PC-9 (cell line): ENCODE measurements around the gene GDF7. TPM values are rescaled to one million over a fixed set of nuclear protein-coding genes. Genes with fewer than 3 reads are reported as not detected.

Experiments used
- BruUV-seq: library from RNA; stranded (reverse); fragments of 400-500 nt; replicated peaks from 2 replicates; lab custom pipeline; 2021; lab: Mats Ljungman, UMichigan
- CTCF ChIA-PET: fragments of 300-600 bp; sonication (Branson Sonifier 250); formaldehyde crosslinking; loops from one replicate; lab custom pipeline; 2022; ENCODE audit warnings: antibody characterized with exemption; lab: Charles Lee
- POLR2A ChIA-PET: fragments of 300-600 bp; sonication (Branson Sonifier 250); formaldehyde crosslinking; loops from one replicate; lab custom pipeline; 2022; ENCODE audit warnings: antibody characterized with exemption; ENCODE audit not compliant: unreplicated experiment; lab: Charles Lee
- DNase-seq, 2 experiments: peaks; one replicate each; pipeline versions ENCODE4 v3.0.0 to v3.0.0-alpha.2; 2015 to 2022; ENCODE audit warnings: mixed read lengths in 1 of 2
- H2AFZ ChIP-seq: fragments of 200-600 bp; sonication (generic); 2 replicates; pipeline ENCODE4 v1.8.1; 2017; ENCODE audit warnings: antibody characterized with exemption
- H3F3A ChIP-seq: fragments of 200-600 bp; sonication (generic); 2 replicates; pipeline ENCODE4 v1.8.1; 2017; ENCODE audit warnings: antibody characterized with exemption, mild to moderate bottlenecking, low read depth; ENCODE audit not compliant: insufficient read depth
- H3K27ac ChIP-seq: fragments of 200-600 bp; sonication (generic); 2 replicates; pipeline ENCODE4 v1.6.1; 2016; ENCODE audit warnings: mixed run types
- H3K27me3 ChIP-seq: fragments of 200-600 bp; sonication (generic); 2 replicates; pipeline ENCODE4 v1.6.1; 2016; ENCODE audit warnings: low read depth, mixed run types; ENCODE audit not compliant: insufficient read depth
- H3K36me3 ChIP-seq: fragments of 200-600 bp; sonication (generic); 2 replicates; pipeline ENCODE4 v1.6.1; 2016; ENCODE audit warnings: low read depth, mixed run types
- H3K4me1 ChIP-seq: fragments of 200-600 bp; sonication (generic); replicated peaks from 2 replicates; pipeline ENCODE4 v1.6.1; 2016; ENCODE audit warnings: mixed run types; ENCODE audit not compliant: insufficient read depth
- H3K4me2 ChIP-seq: fragments of 200-600 bp; sonication (generic); 2 replicates; pipeline ENCODE4 v1.6.1; 2017; ENCODE audit warnings: mixed run types
- H3K4me3 ChIP-seq: fragments of 200-600 bp; sonication (generic); 2 replicates; pipeline ENCODE4 v1.6.1; 2016; ENCODE audit warnings: mixed run types
- H3K79me2 ChIP-seq: fragments of 200-600 bp; sonication (generic); 2 replicates; pipeline ENCODE4 v1.6.1; 2017; ENCODE audit warnings: low read depth, mixed run types
- H3K9me2 ChIP-seq: fragments of 200-600 bp; sonication (generic); 2 replicates; pipeline ENCODE4 v1.8.1; 2017; ENCODE audit warnings: mild to moderate bottlenecking; ENCODE audit not compliant: insufficient read depth
- H3K9me3 ChIP-seq: fragments of 200-600 bp; sonication (generic); 2 replicates; pipeline ENCODE4 v1.8.1; 2016; ENCODE audit warnings: low read depth; ENCODE audit not compliant: insufficient read depth
- H4K20me1 ChIP-seq: fragments of 200-600 bp; sonication (generic); 2 replicates; pipeline ENCODE4 v1.8.1; 2017; ENCODE audit not compliant: insufficient read depth
- EZH2 ChIP-seq: fragments of 200-600 bp; sonication (generic); IDR thresholded peaks from 2 replicates; pipeline ENCODE4 v1.8.0; 2017; ENCODE audit warnings: antibody characterized with exemption, low read depth
- intact Hi-C: fragments of 100-400 bp; cut with micrococcal nuclease; formaldehyde crosslinking; loops from one replicate; pipeline ENCODE4 v1.10.0; 2022; ENCODE audit not compliant: unreplicated experiment
- total RNA-seq: library from RNA; stranded (reverse); gene quantifications from 2 replicates; pipeline ENCODE4 v1.2.3, GENCODE V29; 2021
- TF ChIP-seq, protein P1 (sequence below): fragments of 200-600 bp; sonication (generic); conservative IDR thresholded peaks from 2 replicates; pipeline ENCODE4 v1.6.1; 2017; ENCODE audit warnings: mixed run types, antibody characterized with exemption, mild to moderate bottlenecking, moderate library complexity

The GDF7 gene
- total RNA-seq, 1 experiment from 2014 or later: 0.04 TPM

DNA sequence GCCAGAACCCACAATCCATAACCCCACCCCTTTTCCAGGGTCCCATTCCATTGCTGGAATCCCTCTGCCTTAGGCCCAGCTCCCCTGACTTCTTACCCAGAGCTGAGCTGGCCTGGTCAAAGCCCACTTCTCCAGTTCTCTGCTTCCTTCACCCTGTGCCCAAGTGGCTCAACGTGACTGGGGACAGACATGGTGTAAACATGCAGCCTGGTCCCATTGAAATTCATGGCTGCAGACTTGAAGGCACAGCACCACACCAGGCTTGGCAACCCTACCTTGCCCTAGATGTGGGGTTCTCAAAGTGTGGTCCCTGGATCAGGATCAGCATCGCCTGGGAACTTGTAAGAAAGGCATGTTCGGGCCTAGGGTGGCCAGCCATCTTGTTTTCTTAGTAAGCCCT is 19.7 kb upstream of the GDF7 start:
- no peaks in the 10 kb centered on the region for H3K27me3 ChIP-seq
- H3K79me2 ChIP-seq: no peaks in the 10 kb centered on the region
- H3K4me1 ChIP-seq: peaks cover 12% of the 10 kb centered on the region
- ChIA-PET POLR2A (no interaction called here), CTCF (interaction anchor here (0.6 kb wide), 1 partner anchor 748 kb away, joined by 3 read pairs; no protein-coding TSS in a partner anchor)
- no TSS peak for BruUV-seq
- no peaks in the 10 kb centered on the region for H3K9me2 ChIP-seq
- no peaks in the 10 kb centered on the region for H3F3A ChIP-seq
- DNase-seq: no peak
- intact Hi-C loops: loop anchor here (10.0 kb wide), 1 partner anchor 542 kb away; no protein-coding TSS in a partner anchor
- TF ChIP-seq, protein P1, sequence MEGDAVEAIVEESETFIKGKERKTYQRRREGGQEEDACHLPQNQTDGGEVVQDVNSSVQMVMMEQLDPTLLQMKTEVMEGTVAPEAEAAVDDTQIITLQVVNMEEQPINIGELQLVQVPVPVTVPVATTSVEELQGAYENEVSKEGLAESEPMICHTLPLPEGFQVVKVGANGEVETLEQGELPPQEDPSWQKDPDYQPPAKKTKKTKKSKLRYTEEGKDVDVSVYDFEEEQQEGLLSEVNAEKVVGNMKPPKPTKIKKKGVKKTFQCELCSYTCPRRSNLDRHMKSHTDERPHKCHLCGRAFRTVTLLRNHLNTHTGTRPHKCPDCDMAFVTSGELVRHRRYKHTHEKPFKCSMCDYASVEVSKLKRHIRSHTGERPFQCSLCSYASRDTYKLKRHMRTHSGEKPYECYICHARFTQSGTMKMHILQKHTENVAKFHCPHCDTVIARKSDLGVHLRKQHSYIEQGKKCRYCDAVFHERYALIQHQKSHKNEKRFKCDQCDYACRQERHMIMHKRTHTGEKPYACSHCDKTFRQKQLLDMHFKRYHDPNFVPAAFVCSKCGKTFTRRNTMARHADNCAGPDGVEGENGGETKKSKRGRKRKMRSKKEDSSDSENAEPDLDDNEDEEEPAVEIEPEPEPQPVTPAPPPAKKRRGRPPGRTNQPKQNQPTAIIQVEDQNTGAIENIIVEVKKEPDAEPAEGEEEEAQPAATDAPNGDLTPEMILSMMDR: no peak
- TF ChIP-seq EZH2: no peak
- no peak overlapping the region for H3K4me3 ChIP-seq
- H3K4me2 ChIP-seq: no peak overlapping the region
- H2AFZ ChIP-seq: no peak overlapping the region
- no peak overlapping the region for H3K27ac ChIP-seq
- H3K36me3 ChIP-seq: no peaks in the 10 kb centered on the region
- H4K20me1 ChIP-seq: no peaks in the 10 kb centered on the region
- no peaks in the 10 kb centered on the region for H3K9me3 ChIP-seq

DNA sequence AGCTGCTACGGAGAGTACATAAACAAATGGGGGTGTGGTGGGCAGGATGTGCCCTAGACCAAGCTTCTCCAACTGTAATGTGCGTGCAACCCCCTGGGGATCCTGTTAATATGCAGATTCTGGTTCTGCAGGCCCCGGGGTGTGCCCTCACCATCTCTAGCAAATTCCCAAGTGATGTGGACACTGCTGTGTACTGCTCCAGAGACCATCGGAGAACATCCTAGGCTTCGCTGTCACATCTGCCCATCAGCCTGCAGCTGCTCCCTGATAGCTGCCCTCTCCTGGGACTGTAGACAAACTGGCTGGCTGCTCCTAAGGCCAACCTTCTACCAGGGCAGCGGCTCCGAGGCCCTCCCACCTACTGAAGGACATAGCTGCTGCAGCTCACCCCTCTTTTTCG is 19.2 kb upstream of the GDF7 start:
- H3K9me3 ChIP-seq: no peaks in the 10 kb centered on the region
- H4K20me1 ChIP-seq: no peaks in the 10 kb centered on the region
- intact Hi-C loops: loop anchor here (10.0 kb wide), 1 partner anchor 543 kb away; no protein-coding TSS in a partner anchor
- TF ChIP-seq EZH2: no peak
- TF ChIP-seq, protein P1: no peak
- H3K4me1 ChIP-seq: peaks cover 12% of the 10 kb centered on the region
- H3K79me2 ChIP-seq: no peaks in the 10 kb centered on the region
- H3F3A ChIP-seq: no peaks in the 10 kb centered on the region
- BruUV-seq: no TSS peak
- H3K4me3 ChIP-seq: no peak overlapping the region
- H2AFZ ChIP-seq: no peak overlapping the region
- no peaks in the 10 kb centered on the region for H3K9me2 ChIP-seq
- no peak overlapping the region for H3K4me2 ChIP-seq
- ChIA-PET POLR2A (no interaction called here), CTCF (no interaction called here)
- H3K27ac ChIP-seq: no peak overlapping the region
- no peaks in the 10 kb centered on the region for H3K36me3 ChIP-seq
- no peak for DNase-seq
- no peaks in the 10 kb centered on the region for H3K27me3 ChIP-seq

DNA sequence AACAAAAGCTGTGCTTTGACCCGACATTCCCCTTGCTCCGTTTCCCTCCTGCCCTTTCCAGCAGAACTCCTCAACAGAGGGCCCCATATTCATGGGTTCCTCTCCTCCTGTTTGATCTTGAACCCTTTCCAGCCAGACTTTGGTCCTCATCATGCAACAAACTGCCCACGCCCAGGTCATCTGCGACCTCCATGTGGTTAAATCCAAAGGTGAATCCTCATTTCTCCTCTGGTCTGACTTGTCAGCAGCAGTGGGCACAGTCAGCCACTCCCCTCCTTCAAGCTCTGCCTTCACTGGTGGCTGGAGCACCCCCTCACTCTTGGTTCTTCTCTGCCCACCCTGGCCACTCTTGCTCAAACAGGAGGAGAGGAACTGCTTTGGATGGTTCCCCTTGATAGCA is 18.7 kb upstream of the GDF7 start:
- BruUV-seq: no TSS peak
- TF ChIP-seq EZH2: no peak
- TF ChIP-seq, protein P1: no peak
- CTCF ChIA-PET: no interaction called here
- Histone ChIP-seq H3K27ac (no peak overlapping the region), H3K36me3 (no peaks in the 10 kb centered on the region), H2AFZ (no peak overlapping the region), H3K9me2 (no peaks in the 10 kb centered on the region), H3K79me2 (no peaks in the 10 kb centered on the region), H3K27me3 (no peaks in the 10 kb centered on the region), H4K20me1 (no peaks in the 10 kb centered on the region), H3K4me2 (no peak overlapping the region), H3K9me3 (no peaks in the 10 kb centered on the region), H3F3A (no peaks in the 10 kb centered on the region), H3K4me1 (peaks cover 12% of the 10 kb centered on the region), H3K4me3 (no peak overlapping the region)
- no peak for DNase-seq
- POLR2A ChIA-PET: interaction anchor here (0.6 kb wide), 1 partner anchor 92 kb away, joined by 5 read pairs; no protein-coding TSS in a partner anchor
- intact Hi-C loops: loop anchor here (10.0 kb wide), 1 partner anchor 543 kb away; no protein-coding TSS in a partner anchor
